ENCODE measurements around the gene EDNRA. TPM values are rescaled to one million over a fixed set of nuclear protein-coding genes. Genes with fewer than 3 reads are reported as not detected.

EDNRA gene
- total and polyA plus RNA-seq, 2 donors (not counting 3 experiments of a cell fraction or from before 2014, with no cell fraction given) = 0.01 TPM; not detected in 1

- H3K9me3 ChIP-seq (replicated peaks; ENCODE audit: control insufficient read depth, insufficient read depth, low read length) = no peaks in the 10 kb centered on the region
- no peak overlapping the region for H3K27ac ChIP-seq (ENCODE audit: insufficient read depth, low read depth, low read length)
- ChIA-PET POLR2A (no interaction called here), CTCF (interaction anchor here (1.0 to 2.6 kb wide), 3 partner anchors 9 to 17 kb away, joined by 3 to 6 read pairs (median 5); no protein-coding TSS in a partner anchor)
- H3K9me1 ChIP-seq (replicated peaks; ENCODE audit: control insufficient read depth, extremely low read depth, insufficient read depth, low read length) = no peaks in the 10 kb centered on the region
- no peak overlapping the region for H2AFZ ChIP-seq (ENCODE audit: low read depth, low read length)
- DNase-seq (ENCODE audit: low read depth, low spot score) (no peak), FAIRE-seq (no peak)
- BruUV-seq (replicated peaks) = no TSS peak
- H4K20me1 ChIP-seq (replicated peaks; ENCODE audit: control insufficient read depth, extremely low read depth, insufficient read depth, low read length) = no peaks in the 10 kb centered on the region
- H3K27me3 ChIP-seq (ENCODE audit: control insufficient read depth in 2 of 2, insufficient read depth in 2 of 2, low read length in 2 of 2) = peaks cover 7 to 12% of the 10 kb centered on the region in 2 experiments
- no peak overlapping the region for H3K9ac ChIP-seq (replicated peaks; ENCODE audit: extremely low read depth, insufficient read depth, low read length)
- H3K79me2 ChIP-seq (ENCODE audit: control insufficient read depth, insufficient read depth, low read length) = no peaks in the 10 kb centered on the region
- TF ChIP-seq EZH2 (IDR thresholded peaks at IDR 0.05; ENCODE audit: borderline replicate concordance, low read depth, low read length, severe bottlenecking) = no peak
- no peak for TF ChIP-seq POLR2AphosphoS5 (IDR thresholded peaks at IDR 0.05; ENCODE audit: insufficient read depth, low read depth, low read length)
- no peak for TF ChIP-seq CTCF (IDR thresholded peaks at IDR 0.05; ENCODE audit: extremely low read depth in 1 of 2, insufficient read depth in 1 of 2, low read depth in 1 of 2, low read length in 2 of 2)
- no peak for TF ChIP-seq FOS (IDR thresholded peaks at IDR 0.05; ENCODE audit: borderline replicate concordance, insufficient read depth, low read length)
- no peaks in the 10 kb centered on the region for H3K36me3 ChIP-seq (ENCODE audit: control insufficient read depth in 2 of 2, extremely low read depth in 1 of 2, insufficient read depth in 2 of 2, low read length in 2 of 2)
- no peaks in the 10 kb centered on the region for H3K4me1 ChIP-seq (ENCODE audit: control insufficient read depth, extremely low read depth, insufficient read depth, low read length)
- H3K4me3 ChIP-seq (replicated peaks in 1 of 3; ENCODE audit: insufficient read depth in 1 of 3, low read depth in 1 of 3, low read length in 3 of 3) = no peak overlapping the region
- intact Hi-C loops (cut with micrococcal nuclease) (no loop called here), dilution Hi-C loops (cut with MboI; ENCODE audit: extremely low pct_ligation_motif_present, low sequenced_read_pairs) (no loop called here)
- no peak overlapping the region for H3K4me2 ChIP-seq (ENCODE audit: insufficient read depth, low read length)
These were observed 54.2 kb downstream of the EDNRA start for GRCh38 chr4:147535124-147535523.

GRCh38 chr4:147538711-147539110, 57.8 kb downstream of the EDNRA start:
- H3K27me3 ChIP-seq (ENCODE audit: control insufficient read depth in 2 of 2, insufficient read depth in 2 of 2, low read length in 2 of 2) = peaks cover 7 to 16% of the 10 kb centered on the region in 2 experiments
- H3K4me3 ChIP-seq (replicated peaks in 1 of 3; ENCODE audit: insufficient read depth in 1 of 3, low read depth in 1 of 3, low read length in 3 of 3) = no peak overlapping the region
- DNase-seq (ENCODE audit: low read depth, low spot score) (no peak), FAIRE-seq (no peak)
- H3K79me2 ChIP-seq (ENCODE audit: control insufficient read depth, insufficient read depth, low read length) = no peaks in the 10 kb centered on the region
- TF ChIP-seq CTCF (IDR thresholded peaks at IDR 0.05; ENCODE audit: extremely low read depth in 1 of 2, insufficient read depth in 1 of 2, low read depth in 1 of 2, low read length in 2 of 2) = no peak
- TF ChIP-seq MYC (IDR thresholded peaks at IDR 0.05; ENCODE audit: low read depth, low read length) = no peak
- no peak for TF ChIP-seq GATA2 (IDR thresholded peaks at IDR 0.05; ENCODE audit: insufficient read depth, insufficient read length, low read depth, low read length)
- no peak for TF ChIP-seq POLR2AphosphoS5 (IDR thresholded peaks at IDR 0.05; ENCODE audit: insufficient read depth, low read depth, low read length)
- no peak for TF ChIP-seq POLR2A (IDR thresholded peaks at IDR 0.05; ENCODE audit: low read depth, low read length)
- TF ChIP-seq MAX (IDR thresholded peaks at IDR 0.05; ENCODE audit: insufficient read depth, insufficient read length) = no peak
- TF ChIP-seq EZH2 (IDR thresholded peaks at IDR 0.05; ENCODE audit: borderline replicate concordance, low read depth, low read length, severe bottlenecking) = no peak
- no peak for TF ChIP-seq JUN (IDR thresholded peaks at IDR 0.05; ENCODE audit: borderline replicate concordance, insufficient read depth, insufficient read length, low read depth)
- no peak for TF ChIP-seq FOS (IDR thresholded peaks at IDR 0.05; ENCODE audit: borderline replicate concordance, insufficient read depth, low read length)
- ChIA-PET CTCF (interaction anchor here (1.2 to 2.8 kb wide), 2 partner anchors 20 to 50 kb away, joined by 3 to 17 read pairs; no protein-coding TSS in a partner anchor), POLR2A (no interaction called here)
- H3K9me3 ChIP-seq (replicated peaks; ENCODE audit: control insufficient read depth, insufficient read depth, low read length) = no peaks in the 10 kb centered on the region
- H3K9ac ChIP-seq (replicated peaks; ENCODE audit: extremely low read depth, insufficient read depth, low read length) = no peak overlapping the region
- H3K27ac ChIP-seq (ENCODE audit: insufficient read depth, low read depth, low read length) = no peak overlapping the region
- H3K4me1 ChIP-seq (ENCODE audit: control insufficient read depth, extremely low read depth, insufficient read depth, low read length) = no peaks in the 10 kb centered on the region
- dilution Hi-C loops (cut with MboI; ENCODE audit: extremely low pct_ligation_motif_present, low sequenced_read_pairs) = no loop called here
- no peak overlapping the region for H2AFZ ChIP-seq (ENCODE audit: low read depth, low read length)
- no peaks in the 10 kb centered on the region for H3K9me1 ChIP-seq (replicated peaks; ENCODE audit: control insufficient read depth, extremely low read depth, insufficient read depth, low read length)
- no peaks in the 10 kb centered on the region for H3K36me3 ChIP-seq (ENCODE audit: control insufficient read depth in 2 of 2, extremely low read depth in 1 of 2, insufficient read depth in 2 of 2, low read length in 2 of 2)
- H4K20me1 ChIP-seq (replicated peaks; ENCODE audit: control insufficient read depth, extremely low read depth, insufficient read depth, low read length) = no peaks in the 10 kb centered on the region
- intact Hi-C loops (cut with micrococcal nuclease) = no loop called here
- H3K4me2 ChIP-seq (ENCODE audit: insufficient read depth, low read length) = no peak overlapping the region
- no TSS peak for BruUV-seq (replicated peaks)
